ENCODE results near the gene GLCE.

Gene GLCE

GRCh38 chr15:69119001-69119400, 41.4 kb upstream of the GLCE start:
- H3F3A ChIP-seq (ENCODE audit: insufficient read depth, low read length), result no peaks in the 10 kb centered on the region
- no peak overlapping the region for H3K9ac ChIP-seq (ENCODE audit: low read length)
- H2AFZ ChIP-seq (ENCODE audit: low read length), result no peak overlapping the region
- H3K9me3 ChIP-seq (ENCODE audit: low read length), result no peaks in the 10 kb centered on the region
- peaks cover 4% of the 10 kb centered on the region; the same call in 1 of the 2 replicates for H3K27me3 ChIP-seq (ENCODE audit: insufficient read depth, low read length)
- no peak overlapping the region for H3K4me2 ChIP-seq (ENCODE audit: low read length)
- H3K4me3 ChIP-seq (ENCODE audit: low read depth, low read length, poor library complexity, severe bottlenecking), result no peak overlapping the region
- H3K9me2 ChIP-seq (ENCODE audit: low read depth, low read length), result no peaks in the 10 kb centered on the region
- H3K36me3 ChIP-seq (ENCODE audit: insufficient read depth, low read length), result no peaks in the 10 kb centered on the region
- H3K4me1 ChIP-seq (ENCODE audit: insufficient read depth, low read length, severe bottlenecking), result no peaks in the 10 kb centered on the region
- no peaks in the 10 kb centered on the region for H4K20me1 ChIP-seq (ENCODE audit: insufficient read depth, low read length)
- TF ChIP-seq CTCF (IDR thresholded peaks at IDR 0.05; ENCODE audit: low read length), result no peak
- no peak for TF ChIP-seq EZH2 (IDR thresholded peaks at IDR 0.05; ENCODE audit: borderline replicate concordance, low read length)
- no peak overlapping the region for H3K27ac ChIP-seq (ENCODE audit: low read depth, low read length, poor library complexity, severe bottlenecking)
- no peaks in the 10 kb centered on the region for H3K79me2 ChIP-seq (ENCODE audit: insufficient read depth, low read length)

- H4K20me1 ChIP-seq (ENCODE audit: insufficient read depth, low read length), result no peaks in the 10 kb centered on the region
- no peak overlapping the region for H3K4me3 ChIP-seq (ENCODE audit: low read depth, low read length, poor library complexity, severe bottlenecking)
- no peaks in the 10 kb centered on the region for H3K79me2 ChIP-seq (ENCODE audit: insufficient read depth, low read length)
- no peak overlapping the region for H3K9ac ChIP-seq (ENCODE audit: low read length)
- TF ChIP-seq CTCF (IDR thresholded peaks at IDR 0.05; ENCODE audit: low read length) (no peak), EZH2 (IDR thresholded peaks at IDR 0.05; ENCODE audit: borderline replicate concordance, low read length) (no peak)
- no peak overlapping the region for H3K27ac ChIP-seq (ENCODE audit: low read depth, low read length, poor library complexity, severe bottlenecking)
- no peaks in the 10 kb centered on the region for H3F3A ChIP-seq (ENCODE audit: insufficient read depth, low read length)
- no peaks in the 10 kb centered on the region for H3K9me2 ChIP-seq (ENCODE audit: low read depth, low read length)
- H3K9me3 ChIP-seq (ENCODE audit: low read length), result no peaks in the 10 kb centered on the region
- no peaks in the 10 kb centered on the region for H3K36me3 ChIP-seq (ENCODE audit: insufficient read depth, low read length)
- no peak overlapping the region for H2AFZ ChIP-seq (ENCODE audit: low read length)
- no peaks in the 10 kb centered on the region for H3K4me1 ChIP-seq (ENCODE audit: insufficient read depth, low read length, severe bottlenecking)
- H3K4me2 ChIP-seq (ENCODE audit: low read length), result no peak overlapping the region
- peaks cover 4% of the 10 kb centered on the region; the same call in 1 of the 2 replicates for H3K27me3 ChIP-seq (ENCODE audit: insufficient read depth, low read length)
Measured at GRCh38 chr15:69119683-69120395, 40.6 kb upstream of the GLCE start.

- Histone ChIP-seq H3K79me2 (ENCODE audit: insufficient read depth, low read length) (no peaks in the 10 kb centered on the region), H3K9me2 (ENCODE audit: low read depth, low read length) (no peaks in the 10 kb centered on the region), H3K36me3 (ENCODE audit: insufficient read depth, low read length) (no peaks in the 10 kb centered on the region), H3K9me3 (ENCODE audit: low read length) (no peaks in the 10 kb centered on the region), H3F3A (ENCODE audit: insufficient read depth, low read length) (no peaks in the 10 kb centered on the region), H4K20me1 (ENCODE audit: insufficient read depth, low read length) (no peaks in the 10 kb centered on the region), H3K4me2 (ENCODE audit: low read length) (no peak overlapping the region), H3K9ac (ENCODE audit: low read length) (no peak overlapping the region), H3K27ac (ENCODE audit: low read depth, low read length, poor library complexity, severe bottlenecking) (no peak overlapping the region), H3K4me3 (ENCODE audit: low read depth, low read length, poor library complexity, severe bottlenecking) (no peak overlapping the region), H3K27me3 (ENCODE audit: insufficient read depth, low read length) (peaks cover 4% of the 10 kb centered on the region; the same call in 1 of the 2 replicates), H3K4me1 (ENCODE audit: insufficient read depth, low read length, severe bottlenecking) (no peaks in the 10 kb centered on the region), H2AFZ (ENCODE audit: low read length) (no peak overlapping the region)
- TF ChIP-seq CTCF (IDR thresholded peaks at IDR 0.05; ENCODE audit: low read length) (no peak), EZH2 (IDR thresholded peaks at IDR 0.05; ENCODE audit: borderline replicate concordance, low read length) (no peak)
Measured at GRCh38 chr15:69120732-69121131, 39.7 kb upstream of the GLCE start.
